ENCODE measurements around the gene DGKI. TPM values are rescaled to one million over a fixed set of nuclear protein-coding genes. Genes with fewer than 3 reads are reported as not detected.

Gene DGKI
- total RNA-seq, 2 experiments from 2014 or later = 0.46 TPM; not detected in 1

DNA sequence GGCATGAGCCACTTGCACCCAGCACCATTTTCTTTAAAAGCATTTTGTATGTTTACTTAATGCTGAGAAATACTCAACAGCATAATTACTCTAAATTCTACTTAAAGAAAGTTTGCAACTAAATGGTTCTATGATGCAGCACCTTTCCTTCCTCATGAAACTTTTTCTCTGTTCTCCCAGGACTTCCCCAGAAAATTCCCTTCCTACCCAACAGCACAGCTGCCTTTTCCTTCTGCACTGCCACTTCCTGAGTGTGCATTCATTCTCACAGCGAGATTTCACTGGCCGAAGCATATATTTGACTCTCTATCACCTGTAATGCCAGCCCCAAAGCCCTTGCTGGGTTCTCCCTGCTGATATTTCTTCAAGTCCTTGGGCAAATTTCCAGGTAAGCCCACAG lies 41.5 kb upstream of the DGKI start:
- Histone ChIP-seq H3K27ac (ENCODE audit: low read depth, low read length, poor library complexity, severe bottlenecking) (no peak overlapping the region), H2AFZ (ENCODE audit: low read length) (no peak overlapping the region), H3K9me3 (ENCODE audit: low read length) (no peaks in the 10 kb centered on the region), H3K9me2 (ENCODE audit: insufficient read depth, low read length) (no peaks in the 10 kb centered on the region), H3K79me2 (ENCODE audit: insufficient read depth, low read depth, low read length) (no peaks in the 10 kb centered on the region), H3K36me3 (ENCODE audit: insufficient read depth, low read length) (peaks cover 39% of the 10 kb centered on the region), H3K4me3 (ENCODE audit: low read depth, low read length, poor library complexity, severe bottlenecking) (no peak overlapping the region), H3K4me1 (ENCODE audit: insufficient read depth, low read length, poor library complexity, severe bottlenecking) (no peaks in the 10 kb centered on the region), H3K4me2 (ENCODE audit: low read length) (no peak overlapping the region), H4K20me1 (ENCODE audit: insufficient read depth, low read length) (no peaks in the 10 kb centered on the region)
- CTCF ChIA-PET (ENCODE audit: unreplicated experiment) = interaction anchor here (0.9 kb wide), 1 partner anchor 25 kb away, joined by 4 read pairs; no protein-coding TSS in a partner anchor
- intact Hi-C loops (cut with micrococcal nuclease; ENCODE audit: unreplicated experiment) = no loop called here
- POLR2A ChIA-PET = interaction anchor here (0.7 to 1.6 kb wide), 2 partner anchors 12 to 230 kb away, joined by 3 to 5 read pairs; no protein-coding TSS in a partner anchor
- no TSS peak for BruUV-seq (replicated peaks)
- no peak for DNase-seq (ENCODE audit: low spot score)
- TF ChIP-seq EZH2phosphoT487 (IDR thresholded peaks at IDR 0.05; ENCODE audit: borderline replicate concordance, low read depth, low read length) = no peak
- TF ChIP-seq, protein P1, sequence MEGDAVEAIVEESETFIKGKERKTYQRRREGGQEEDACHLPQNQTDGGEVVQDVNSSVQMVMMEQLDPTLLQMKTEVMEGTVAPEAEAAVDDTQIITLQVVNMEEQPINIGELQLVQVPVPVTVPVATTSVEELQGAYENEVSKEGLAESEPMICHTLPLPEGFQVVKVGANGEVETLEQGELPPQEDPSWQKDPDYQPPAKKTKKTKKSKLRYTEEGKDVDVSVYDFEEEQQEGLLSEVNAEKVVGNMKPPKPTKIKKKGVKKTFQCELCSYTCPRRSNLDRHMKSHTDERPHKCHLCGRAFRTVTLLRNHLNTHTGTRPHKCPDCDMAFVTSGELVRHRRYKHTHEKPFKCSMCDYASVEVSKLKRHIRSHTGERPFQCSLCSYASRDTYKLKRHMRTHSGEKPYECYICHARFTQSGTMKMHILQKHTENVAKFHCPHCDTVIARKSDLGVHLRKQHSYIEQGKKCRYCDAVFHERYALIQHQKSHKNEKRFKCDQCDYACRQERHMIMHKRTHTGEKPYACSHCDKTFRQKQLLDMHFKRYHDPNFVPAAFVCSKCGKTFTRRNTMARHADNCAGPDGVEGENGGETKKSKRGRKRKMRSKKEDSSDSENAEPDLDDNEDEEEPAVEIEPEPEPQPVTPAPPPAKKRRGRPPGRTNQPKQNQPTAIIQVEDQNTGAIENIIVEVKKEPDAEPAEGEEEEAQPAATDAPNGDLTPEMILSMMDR (conservative IDR thresholded peaks at IDR 0.05; ENCODE audit: low read length) = no peak

DNA sequence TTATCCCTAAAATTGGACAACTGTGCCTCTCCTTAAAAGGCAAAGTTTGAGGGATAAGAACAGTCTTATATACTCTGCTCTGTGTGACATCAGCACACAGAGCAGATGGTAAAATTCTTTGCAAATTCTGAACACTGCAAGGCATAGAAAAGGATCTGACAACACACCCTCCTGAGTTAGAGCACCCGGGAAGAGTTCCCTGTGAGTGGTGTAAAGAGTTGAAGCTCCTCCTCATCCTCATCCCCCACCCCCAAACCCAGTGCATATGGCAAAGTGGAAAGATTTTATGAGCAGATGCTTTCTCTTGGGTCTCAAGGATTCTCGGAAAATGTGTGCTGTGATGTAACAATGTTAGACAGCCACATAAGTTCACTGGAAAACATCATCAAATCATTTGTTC lies 40.0 kb upstream of the DGKI start:
- ChIA-PET CTCF (ENCODE audit: unreplicated experiment) (no interaction called here), POLR2A (interaction anchor here (0.5 to 0.6 kb wide), 2 partner anchors 38 to 638 kb away, joined by 3 read pairs; no protein-coding TSS in a partner anchor)
- Histone ChIP-seq H3K9me2 (ENCODE audit: insufficient read depth, low read length) (no peaks in the 10 kb centered on the region), H3K9me3 (ENCODE audit: low read length) (no peaks in the 10 kb centered on the region), H3K36me3 (ENCODE audit: insufficient read depth, low read length) (peaks cover 40% of the 10 kb centered on the region), H3K4me1 (ENCODE audit: insufficient read depth, low read length, poor library complexity, severe bottlenecking) (no peaks in the 10 kb centered on the region), H2AFZ (ENCODE audit: low read length) (no peak overlapping the region), H3K79me2 (ENCODE audit: insufficient read depth, low read depth, low read length) (no peaks in the 10 kb centered on the region), H3K27ac (ENCODE audit: low read depth, low read length, poor library complexity, severe bottlenecking) (no peak overlapping the region), H3K4me3 (ENCODE audit: low read depth, low read length, poor library complexity, severe bottlenecking) (no peak overlapping the region), H4K20me1 (ENCODE audit: insufficient read depth, low read length) (no peaks in the 10 kb centered on the region), H3K4me2 (ENCODE audit: low read length) (no peak overlapping the region)
- intact Hi-C loops (cut with micrococcal nuclease; ENCODE audit: unreplicated experiment) = no loop called here
- BruUV-seq (replicated peaks) = no TSS peak
- no peak for TF ChIP-seq EZH2phosphoT487 (IDR thresholded peaks at IDR 0.05; ENCODE audit: borderline replicate concordance, low read depth, low read length)
- TF ChIP-seq, protein P1 (conservative IDR thresholded peaks at IDR 0.05; ENCODE audit: low read length) = no peak
- DNase-seq (ENCODE audit: low spot score) = no peak

DNA sequence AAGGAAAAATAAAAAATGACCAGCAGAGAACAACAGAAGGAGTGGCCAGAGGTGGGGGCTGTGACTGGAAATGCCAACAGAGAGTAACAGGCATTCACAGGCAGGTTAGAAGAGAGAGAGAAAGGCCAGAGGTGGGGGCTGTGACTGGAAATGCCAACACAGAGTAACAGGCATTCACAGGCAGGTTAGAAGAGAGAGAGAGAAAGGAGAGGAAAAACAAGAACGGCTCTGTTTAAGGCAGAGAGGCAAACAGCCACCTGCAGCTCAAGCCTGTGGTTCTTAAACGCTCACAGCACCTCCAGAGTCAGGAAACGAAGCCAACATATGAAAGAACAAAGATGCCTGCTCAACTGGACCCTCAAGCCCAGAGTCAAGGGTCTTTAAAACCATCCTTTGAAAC lies 39.5 kb upstream of the DGKI start:
- intact Hi-C loops (cut with micrococcal nuclease; ENCODE audit: unreplicated experiment) = no loop called here
- CTCF ChIA-PET (ENCODE audit: unreplicated experiment) = interaction anchor here (0.6 kb wide), 1 partner anchor 15 kb away, joined by 5 read pairs; no protein-coding TSS in a partner anchor
- no peak for TF ChIP-seq EZH2phosphoT487 (IDR thresholded peaks at IDR 0.05; ENCODE audit: borderline replicate concordance, low read depth, low read length)
- TF ChIP-seq, protein P1 (conservative IDR thresholded peaks at IDR 0.05; ENCODE audit: low read length) = no peak
- no TSS peak for BruUV-seq (replicated peaks)
- H3K9me3 ChIP-seq (ENCODE audit: low read length) = no peaks in the 10 kb centered on the region
- no peaks in the 10 kb centered on the region for H3K9me2 ChIP-seq (ENCODE audit: insufficient read depth, low read length)
- H4K20me1 ChIP-seq (ENCODE audit: insufficient read depth, low read length) = no peaks in the 10 kb centered on the region
- no peak overlapping the region for H3K27ac ChIP-seq (ENCODE audit: low read depth, low read length, poor library complexity, severe bottlenecking)
- no peaks in the 10 kb centered on the region for H3K4me1 ChIP-seq (ENCODE audit: insufficient read depth, low read length, poor library complexity, severe bottlenecking)
- POLR2A ChIA-PET = interaction anchor here (0.5 to 1.2 kb wide), 2 partner anchors 29 to 38 kb away, joined by 3 to 4 read pairs; no protein-coding TSS in a partner anchor
- no peaks in the 10 kb centered on the region for H3K79me2 ChIP-seq (ENCODE audit: insufficient read depth, low read depth, low read length)
- peaks cover 43% of the 10 kb centered on the region for H3K36me3 ChIP-seq (ENCODE audit: insufficient read depth, low read length)
- no peak for DNase-seq (ENCODE audit: low spot score)
- H3K4me2 ChIP-seq (ENCODE audit: low read length) = no peak overlapping the region
- no peak overlapping the region for H3K4me3 ChIP-seq (ENCODE audit: low read depth, low read length, poor library complexity, severe bottlenecking)
- no peak overlapping the region for H2AFZ ChIP-seq (ENCODE audit: low read length)
